ENCODE data around the gene IL17REL.

- TF ChIP-seq POLR2A (IDR thresholded peaks at IDR 0.05; ENCODE audit: low read depth, low read length) (no peak), PAX5 (IDR thresholded peaks at IDR 0.05; ENCODE audit: insufficient read depth, low read length, severe bottlenecking) (no peak), POLR2AphosphoS5 (IDR thresholded peaks at IDR 0.05; ENCODE audit: low read depth, low read length) (no peak), TAF1 (IDR thresholded peaks at IDR 0.05; ENCODE audit: low read depth, low read length) (no peak)
These were observed 8.0 kb upstream of the IL17REL start for GRCh38 chr22:50020606-50021005.
